ENCODE measurements around the gene MAML3.

- TF ChIP-seq POLR2A (IDR thresholded peaks at IDR 0.05; ENCODE audit: low read length): no peak
- no peak for TF ChIP-seq GATA1 (IDR thresholded peaks at IDR 0.05; ENCODE audit: low read depth, low read length)
These were observed 385.1 kb downstream of the MAML3 start for GRCh38 chr4:139768896-139769295.
